GM18499 (cell line): Measurements from ENCODE around the gene COL4A1.

Experiments used
- ATAC-seq: cut with Tn5 transposase; IDR thresholded peaks from one replicate; pipeline ENCODE4 v1.9.1; 2021; ENCODE audit warnings: moderate number of reproducible peaks; ENCODE audit not compliant: insufficient read depth, unreplicated experiment

The COL4A1 gene

GRCh38 chr13:110280985-110281688 lies 25.8 kb downstream of the COL4A1 start:
- no peak for ATAC-seq

GRCh38 chr13:110280231-110280813 lies 26.6 kb downstream of the COL4A1 start:
- ATAC-seq = no peak

GRCh38 chr13:110279684-110280083 lies 27.3 kb downstream of the COL4A1 start:
- no peak for ATAC-seq

- ATAC-seq = no peak
Observed at GRCh38 chr13:110278859-110279258, 28.1 kb downstream of the COL4A1 start.

GRCh38 chr13:110277357-110277975 lies 29.5 kb downstream of the COL4A1 start:
- no peak for ATAC-seq

GRCh38 chr13:110276553-110276950 lies 30.4 kb downstream of the COL4A1 start:
- no peak for ATAC-seq

GRCh38 chr13:110275931-110276552 lies 30.9 kb downstream of the COL4A1 start:
- ATAC-seq = no peak

GRCh38 chr13:110274687-110275086 lies 32.3 kb downstream of the COL4A1 start:
- ATAC-seq = no peak

- no peak for ATAC-seq
Observed at GRCh38 chr13:110273254-110273653, 33.7 kb downstream of the COL4A1 start.

GRCh38 chr13:110272651-110273050 lies 34.3 kb downstream of the COL4A1 start:
- no peak for ATAC-seq

- ATAC-seq = no peak
Observed at GRCh38 chr13:110272227-110272626, 34.7 kb downstream of the COL4A1 start.

GRCh38 chr13:110271313-110271712 lies 35.6 kb downstream of the COL4A1 start:
- no peak for ATAC-seq

GRCh38 chr13:110270507-110270906 lies 36.5 kb downstream of the COL4A1 start:
- ATAC-seq = no peak

GRCh38 chr13:110269509-110270185 lies 37.3 kb downstream of the COL4A1 start:
- ATAC-seq = no peak

- ATAC-seq = no peak
Observed at GRCh38 chr13:110268576-110269185, 38.3 kb downstream of the COL4A1 start.

- ATAC-seq = no peak
Observed at GRCh38 chr13:110268061-110268460, 38.9 kb downstream of the COL4A1 start.

GRCh38 chr13:110266983-110267382 lies 40.0 kb downstream of the COL4A1 start:
- no peak for ATAC-seq

GRCh38 chr13:110266431-110266809 lies 40.5 kb downstream of the COL4A1 start:
- ATAC-seq = no peak

GRCh38 chr13:110265682-110266430 lies 41.1 kb downstream of the COL4A1 start:
- ATAC-seq = no peak

- ATAC-seq = no peak
Observed at GRCh38 chr13:110265341-110265681, 41.6 kb downstream of the COL4A1 start.
